H9 (cell line): ENCODE measurements around the gene CCK. TPM values are rescaled to one million over a fixed set of nuclear protein-coding genes. Genes with fewer than 3 reads are reported as not detected.
A peak's percentile ranks its signal among the peaks of the same experiment; 100 is the strongest.

Experiments
- DNase-seq: peaks from one replicate; pipeline ENCODE4 v3.0.0-alpha.2; 2017
- H2AFZ ChIP-seq: one replicate; pipeline ENCODE4 v1.6.1; 2013; ENCODE audit warnings: mild to moderate bottlenecking, low read length, control low read depth, moderate library complexity
- H2AK5ac ChIP-seq: 2 replicates; pipeline ENCODE4 v1.6.1; 2013; ENCODE audit warnings: low read length, control low read depth, mixed read lengths; ENCODE audit not compliant: insufficient read length
- H2BK120ac ChIP-seq: one replicate; pipeline ENCODE4 v1.6.1; 2013; ENCODE audit warnings: low read depth, mild to moderate bottlenecking, low read length, control low read depth, inconsistent platforms; ENCODE audit not compliant: poor library complexity, severe bottlenecking
- H2BK12ac ChIP-seq: 2 replicates; pipeline ENCODE4 v1.6.1; 2013; ENCODE audit warnings: low read length, control low read depth, mixed read lengths, low read depth; ENCODE audit not compliant: insufficient read length
- H2BK15ac ChIP-seq: 2 replicates; pipeline ENCODE4 v1.6.1; 2013; ENCODE audit warnings: low read depth, low read length, control low read depth
- H2BK20ac ChIP-seq: one replicate; pipeline ENCODE4 v1.6.1; 2013; ENCODE audit warnings: low read depth, mild to moderate bottlenecking, low read length, control low read depth, inconsistent platforms; ENCODE audit not compliant: poor library complexity, severe bottlenecking
- H2BK5ac ChIP-seq: 2 replicates; pipeline ENCODE4 v1.6.1; 2013; ENCODE audit warnings: low read length, control low read depth, mixed read lengths; ENCODE audit not compliant: insufficient read length
- H3K14ac ChIP-seq: 2 replicates; pipeline ENCODE4 v1.6.1; 2013; ENCODE audit warnings: low read length, control low read depth; ENCODE audit not compliant: insufficient read depth
- H3K18ac ChIP-seq: 2 replicates; pipeline ENCODE4 v1.6.1; 2013; ENCODE audit warnings: low read depth, mild to moderate bottlenecking, mixed read lengths, low read length, control low read depth; ENCODE audit not compliant: insufficient read length
- H3K23ac ChIP-seq: 2 replicates; pipeline ENCODE4 v1.6.1; 2013; ENCODE audit warnings: low read length, control low read depth, mixed read lengths, low read depth; ENCODE audit not compliant: insufficient read length
- H3K23me2 ChIP-seq: 2 replicates; pipeline ENCODE4 v1.6.1; 2013; ENCODE audit warnings: low read depth, mild to moderate bottlenecking, mixed read lengths, low read length, control low read depth; ENCODE audit not compliant: insufficient read length, poor library complexity, severe bottlenecking
- H3K27ac ChIP-seq: 2 replicates; pipeline ENCODE4 v1.5.1; 2013; ENCODE audit warnings: low read length, control low read depth, mixed read lengths, low read depth; ENCODE audit not compliant: insufficient read length
- H3K27me3 ChIP-seq: 2 replicates; pipeline ENCODE4 v1.6.1; 2013; ENCODE audit warnings: low read length, control low read depth, inconsistent platforms; ENCODE audit not compliant: insufficient read depth
- H3K4ac ChIP-seq: 2 replicates; pipeline ENCODE4 v1.6.1; 2013; ENCODE audit warnings: low read depth, mild to moderate bottlenecking, control low read depth, inconsistent platforms, low read length, moderate library complexity
- H3K4me1 ChIP-seq: 2 replicates; pipeline ENCODE4 v1.6.1; 2013; ENCODE audit warnings: low read length, control low read depth, inconsistent platforms; ENCODE audit not compliant: insufficient read depth
- H3K4me2 ChIP-seq: 2 replicates; pipeline ENCODE4 v1.6.1; 2013; ENCODE audit warnings: low read length, control low read depth, mixed read lengths; ENCODE audit not compliant: insufficient read length, insufficient read depth
- H3K56ac ChIP-seq: 2 replicates; pipeline ENCODE4 v1.6.1; 2013; ENCODE audit warnings: low read depth, mild to moderate bottlenecking, mixed read lengths, low read length, control low read depth; ENCODE audit not compliant: insufficient read length
- H3K79me1 ChIP-seq: 2 replicates; pipeline ENCODE4 v1.6.1; 2013; ENCODE audit warnings: low read depth, mild to moderate bottlenecking, moderate library complexity, low read length, control low read depth, inconsistent platforms; ENCODE audit not compliant: insufficient read depth, poor library complexity, severe bottlenecking
- H3K79me2 ChIP-seq: 2 replicates; pipeline ENCODE4 v1.6.1; 2013; ENCODE audit warnings: low read length, control low read depth, inconsistent platforms; ENCODE audit not compliant: insufficient read depth
- H3K9ac ChIP-seq: 2 replicates; pipeline ENCODE4 v1.6.1; 2013; ENCODE audit warnings: low read length, control low read depth, mixed read lengths; ENCODE audit not compliant: insufficient read length; ENCODE audit errors: extremely low read depth
- H3K9me3 ChIP-seq: one replicate; pipeline ENCODE4 v1.6.1; 2013; ENCODE audit warnings: low read depth, low read length, inconsistent platforms; ENCODE audit not compliant: control insufficient read depth
- H3T11ph ChIP-seq: one replicate; pipeline ENCODE4 v1.6.1; 2013; ENCODE audit warnings: mild to moderate bottlenecking, low read length, control low read depth, inconsistent platforms
- H4K20me1 ChIP-seq: one replicate; pipeline ENCODE4 v1.6.1; 2013; ENCODE audit not compliant: control insufficient read depth, insufficient read length, insufficient read depth
- H4K5ac ChIP-seq: 2 replicates; pipeline ENCODE4 v1.6.1; 2013; ENCODE audit warnings: low read depth, mild to moderate bottlenecking, mixed read lengths, low read length, control low read depth; ENCODE audit not compliant: insufficient read length
- H4K8ac ChIP-seq: replicated peaks from 2 replicates; pipeline ENCODE4 v1.6.1; 2013; ENCODE audit warnings: low read length, control low read depth, mixed read lengths, low read depth; ENCODE audit not compliant: insufficient read length
- H4K91ac ChIP-seq: 2 replicates; pipeline ENCODE4 v1.6.1; 2013; ENCODE audit warnings: low read depth, mild to moderate bottlenecking, moderate library complexity, mixed read lengths, low read length, control low read depth; ENCODE audit not compliant: insufficient read length
- H3K27ac Mint-ChIP-seq, 3 experiments: 2 replicates in 2 of 3; 3 replicates in 1 of 3; pipeline ENCODE4 v1.8.0; 2020 to 2021; ENCODE audit warnings: mixed read lengths in 3 of 3, mild to moderate bottlenecking in 1 of 3, moderate library complexity in 1 of 3
- H3K27me3 Mint-ChIP-seq: 2 replicates; pipeline ENCODE4 v1.8.0; 2021; ENCODE audit warnings: low read depth, mild to moderate bottlenecking, moderate library complexity, mixed read lengths
- H3K36me3 Mint-ChIP-seq, 3 experiments: 2 replicates in 2 of 3; 3 replicates in 1 of 3; pipeline ENCODE4 v1.8.0; 2020 to 2021; ENCODE audit warnings: low read depth in 3 of 3, mixed read lengths in 3 of 3; ENCODE audit not compliant: insufficient read depth in 1 of 3
- H3K4me1 Mint-ChIP-seq, 2 experiments: 2 replicates each; pipeline ENCODE4 v1.8.0; 2020; ENCODE audit warnings: mixed read lengths in 2 of 2
- H3K4me3 Mint-ChIP-seq, 2 experiments: 2 replicates in 1 of 2; 3 replicates in 1 of 2; pipeline ENCODE4 v1.8.0; 2020 to 2021; ENCODE audit warnings: mild to moderate bottlenecking in 2 of 2, mixed read lengths in 2 of 2, moderate library complexity in 1 of 2
- H3K9me3 Mint-ChIP-seq, 2 experiments: 2 replicates in 1 of 2; 3 replicates in 1 of 2; pipeline ENCODE4 v1.8.0; 2020; ENCODE audit warnings: mild to moderate bottlenecking in 2 of 2, mixed read lengths in 2 of 2, moderate library complexity in 1 of 2
- CTCF ChIP-seq: fragments of 200-600 bp; sonication (generic); conservative IDR thresholded peaks from 3 replicates; pipeline ENCODE4 v1.8.0; 2021; ENCODE audit warnings: antibody characterized with exemption, mild to moderate bottlenecking
- WGBS: extraction: QIAGEN DNeasy Blood & Tissue Kit; methylation state at CpG from one replicate; pipeline ENCODE4 v1.1.7; 2013; ENCODE audit warnings: missing lambda C conversion rate, low lambda C conversion rate, mixed read lengths; ENCODE audit not compliant: insufficient read length; ENCODE audit errors: extremely low coverage; 5-methylcytosine and 5-hydroxymethylcytosine counted together
- total RNA-seq: library from RNA; stranded (reverse); gene quantifications from 2 replicates; pipeline ENCODE4 v1.2.1, GENCODE V29; 2021

CCK gene
- total RNA-seq, 1 experiment from 2014 or later, result 0.37 TPM

- H3K4ac ChIP-seq, result no peak overlapping the region
- no peak overlapping the region for H2BK120ac ChIP-seq
- H3K36me3 Mint-ChIP-seq, result peaks cover 2 to 14% (median 12%) of the 10 kb centered on the region in 3 experiments; a peak in 6 of 7 replicates
- H2BK20ac ChIP-seq, result no peak overlapping the region
- no peak overlapping the region for H3K27ac ChIP-seq
- H3K4me1 Mint-ChIP-seq, result peaks cover 19 to 22% of the 10 kb centered on the region in 2 experiments
- no peaks in the 10 kb centered on the region for H4K20me1 ChIP-seq
- H3K14ac ChIP-seq, result no peak overlapping the region
- H2BK15ac ChIP-seq, result no peak overlapping the region
- no peak overlapping the region for H4K91ac ChIP-seq
- H3K9me3 Mint-ChIP-seq, result no peaks in the 10 kb centered on the region; a peak in 2 of 5 replicates
- H3K27me3 ChIP-seq, result no peaks in the 10 kb centered on the region
- H3K4me1 ChIP-seq, result no peaks in the 10 kb centered on the region; the same call in 1 of the 2 replicates
- H3K56ac ChIP-seq, result no peak overlapping the region
- H3K9me3 ChIP-seq, result no peaks in the 10 kb centered on the region
- H2BK12ac ChIP-seq, result no peak overlapping the region
- peak; percentile 55 for TF ChIP-seq CTCF
- H3K79me1 ChIP-seq, result no peaks in the 10 kb centered on the region
- no peak overlapping the region for H3K27ac Mint-ChIP-seq
- H4K8ac ChIP-seq, result no peak overlapping the region
- H3K4me2 ChIP-seq, result no peak overlapping the region
- H3K9ac ChIP-seq, result no peak overlapping the region
- WGBS, result no CpG with 5 or more reads among the region's 5 CpGs
- no peak overlapping the region for H3T11ph ChIP-seq
- no peak overlapping the region for H3K23ac ChIP-seq
- H4K5ac ChIP-seq, result no peak overlapping the region
- no peaks in the 10 kb centered on the region for H3K23me2 ChIP-seq
- no peak overlapping the region for H3K4me3 Mint-ChIP-seq
- no peak for DNase-seq
- H3K18ac ChIP-seq, result no peak overlapping the region
- H2BK5ac ChIP-seq, result no peak overlapping the region
- no peak overlapping the region for H2AFZ ChIP-seq
- H2AK5ac ChIP-seq, result no peak overlapping the region
- peaks cover 6% of the 10 kb centered on the region for H3K27me3 Mint-ChIP-seq
- no peaks in the 10 kb centered on the region for H3K79me2 ChIP-seq
Measured at GRCh38 chr3:42228796-42229195, 37.2 kb downstream of the CCK start.
